ENCODE results near the gene RPGRIP1L. TPM values are rescaled to one million over a fixed set of nuclear protein-coding genes. Genes with fewer than 3 reads are reported as not detected.

RPGRIP1L gene
- total RNA-seq, 1 experiment from 2014 or later, result 9.8 TPM

GRCh38 chr16:53695070-53695469, 8.6 kb downstream of the RPGRIP1L start:
- no peaks in the 10 kb centered on the region for H3K4me1 Mint-ChIP-seq
- H3K27ac Mint-ChIP-seq, result no peak overlapping the region
- H3K4me3 Mint-ChIP-seq, result no peak overlapping the region
- no peaks in the 10 kb centered on the region for H3K27me3 Mint-ChIP-seq (ENCODE audit: low read depth)
- no peak for TF ChIP-seq ATF2 (CRISPR knock-in tag; IDR thresholded peaks at IDR 0.05; ENCODE audit: borderline replicate concordance, low read depth)
- no peak for TF ChIP-seq NFATC4 (CRISPR knock-in tag; IDR thresholded peaks at IDR 0.05)
- TF ChIP-seq AFF4 (CRISPR knock-in tag; IDR thresholded peaks at IDR 0.05; ENCODE audit: borderline replicate concordance), result no peak
- H3K36me3 Mint-ChIP-seq, result peaks cover 27% of the 10 kb centered on the region
- H3K9me3 Mint-ChIP-seq, result peaks cover 5% of the 10 kb centered on the region; the same call in 1 of the 2 replicates
- ATAC-seq, result no peak
- no peak for DNase-seq (ENCODE audit: low spot score)
- ChIA-PET POLR2A (no interaction called here), CTCF (interaction anchor here (1.2 kb wide), 1 partner anchor 8 kb away, joined by 4 read pairs; the partner anchor contains the start of gene RPGRIP1L)

- Mint-ChIP-seq H3K9me3 (peaks cover 5% of the 10 kb centered on the region; the same call in 1 of the 2 replicates), H3K36me3 (peaks cover 23% of the 10 kb centered on the region), H3K4me1 (no peaks in the 10 kb centered on the region), H3K27ac (no peak overlapping the region), H3K27me3 (ENCODE audit: low read depth) (no peaks in the 10 kb centered on the region), H3K4me3 (no peak overlapping the region)
- POLR2A ChIA-PET, result no interaction called here
- DNase-seq (ENCODE audit: low spot score), result no peak
- CTCF ChIA-PET, result interaction anchor here (1.2 kb wide), 1 partner anchor 51 kb away, joined by 3 read pairs; no protein-coding TSS in a partner anchor
- no peak for ATAC-seq
- no peak for TF ChIP-seq PRDM15 (CRISPR knock-in tag; IDR thresholded peaks at IDR 0.05)
- no peak for TF ChIP-seq TP53 (CRISPR knock-in tag; IDR thresholded peaks at IDR 0.05)
- TF ChIP-seq NFYB (CRISPR knock-in tag; conservative IDR thresholded peaks at IDR 0.05; ENCODE audit: low read depth), result no peak
- no peak for TF ChIP-seq JUN (CRISPR knock-in tag; IDR thresholded peaks at IDR 0.05)
- TF ChIP-seq ATF6 (CRISPR knock-in tag; IDR thresholded peaks at IDR 0.05), result no peak
- no peak for TF ChIP-seq ATF1 (CRISPR knock-in tag; IDR thresholded peaks at IDR 0.05)
- no peak for TF ChIP-seq NFATC4 (CRISPR knock-in tag; IDR thresholded peaks at IDR 0.05)
- no peak for TF ChIP-seq ETV6 (CRISPR knock-in tag; IDR thresholded peaks at IDR 0.05)
- no peak for TF ChIP-seq ARID4B (CRISPR knock-in tag; IDR thresholded peaks at IDR 0.05; ENCODE audit: borderline replicate concordance)
- no peak for TF ChIP-seq PRRX2 (CRISPR knock-in tag; IDR thresholded peaks at IDR 0.05)
- TF ChIP-seq CREB1 (CRISPR knock-in tag; IDR thresholded peaks at IDR 0.05), result no peak
- TF ChIP-seq MAX (CRISPR knock-in tag; IDR thresholded peaks at IDR 0.05), result no peak
- TF ChIP-seq NR2C2 (CRISPR knock-in tag; IDR thresholded peaks at IDR 0.05), result no peak
- TF ChIP-seq JAZF1 (CRISPR knock-in tag; IDR thresholded peaks at IDR 0.05), result no peak
- no peak for TF ChIP-seq GABPB1 (CRISPR knock-in tag; IDR thresholded peaks at IDR 0.05)
- no peak for TF ChIP-seq RORB (CRISPR knock-in tag; IDR thresholded peaks at IDR 0.05)
Observed at GRCh38 chr16:53693320-53693719, 10.3 kb downstream of the RPGRIP1L start.

Measured in WTC11 (cell line).